Upper lobe of left lung (tissue), 4 donors: Measurements from ENCODE around the gene SND1.

ENCODE experiments used
- CTCF ChIP-seq, 6 experiments: fragments of 450-650 bp in 4 of 6; fragments of 200-600 bp in 2 of 6; sonication (generic) in 2 of 6; IDR thresholded peaks; one replicate each; pipeline ENCODE4 v1.5.1; 2016 to 2019; ENCODE audit warnings: antibody characterized with exemption in 6 of 6
- EP300 ChIP-seq, 4 donors: sonication (generic); formaldehyde crosslinking; IDR thresholded peaks; one replicate each; pipeline ENCODE4 v1.5.1; 2017; ENCODE audit warnings: antibody characterized with exemption in 4 of 4, control low read depth in 2 of 4
- POLR2A ChIP-seq, 4 donors: fragments of 450-650 bp; IDR thresholded peaks; one replicate each; pipeline ENCODE4 v1.5.1; 2016 to 2017; ENCODE audit warnings: antibody characterized with exemption in 4 of 4, mild to moderate bottlenecking in 2 of 4
- POLR2AphosphoS5 ChIP-seq, 2 donors: sonication (generic); formaldehyde crosslinking; IDR thresholded peaks; one replicate each; pipeline ENCODE4 v1.5.1; 2017; ENCODE audit warnings: antibody characterized with exemption in 2 of 2

DNA sequence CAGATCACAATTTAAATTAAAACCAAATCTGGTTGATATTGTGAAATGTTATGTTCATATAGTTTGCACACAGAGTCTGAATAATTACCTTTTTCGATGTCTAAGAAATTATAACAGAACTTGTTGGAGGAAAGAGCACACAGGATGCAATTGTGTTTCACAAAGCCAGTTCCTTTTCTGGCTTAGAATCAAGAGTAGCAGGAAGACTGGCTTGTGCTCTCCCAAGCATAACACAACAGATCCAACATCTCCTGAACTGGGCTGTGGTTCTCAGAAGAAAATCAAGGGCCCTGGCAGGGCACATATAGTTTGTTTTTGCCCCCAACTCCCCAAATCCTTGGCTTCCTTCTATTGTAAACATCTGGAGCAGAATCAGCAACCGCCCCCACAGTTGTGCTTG, 316.6 kb downstream of the SND1 start:
- TF ChIP-seq CTCF (IDR thresholded peaks at IDR 0.05) (no peak), POLR2AphosphoS5 (IDR thresholded peaks at IDR 0.05) (no peak), EP300 (IDR thresholded peaks at IDR 0.05) (no peak), POLR2A (IDR thresholded peaks at IDR 0.05) (no peak)
